Spleen (tissue), 11 donors: ENCODE results near the gene DHH. TPM values are rescaled to one million over a fixed set of nuclear protein-coding genes. Genes with fewer than 3 reads are reported as not detected.

Experiments used
- DNase-seq: peaks from one replicate; pipeline ENCODE4 v3.0.0-alpha.2; 2020
- H3K27ac ChIP-seq, 8 donors: fragments of 200-600 bp; sonication (generic) in 7 of 8; 1 replicate in 4 of 8; 2 replicates in 4 of 8; pipeline versions ENCODE4 v1.5.0 to v1.8.0; 2016 to 2021; ENCODE audit warnings: inconsistent platforms in 4 of 8, mild to moderate bottlenecking in 4 of 8, moderate library complexity in 1 of 8
- H3K27me3 ChIP-seq, 7 donors: fragments of 200-600 bp; sonication (generic) in 6 of 7; replicated peaks in 1 of 7; 1 replicate in 4 of 7; 2 replicates in 3 of 7; pipeline versions ENCODE4 v1.5.0 to v1.8.0; 2016 to 2021; ENCODE audit warnings: inconsistent platforms in 3 of 7, mild to moderate bottlenecking in 1 of 7
- H3K36me3 ChIP-seq, 6 donors: fragments of 200-600 bp; sonication (generic) in 5 of 6; 1 replicate in 4 of 6; 2 replicates in 2 of 6; pipeline versions ENCODE4 v1.5.0 to v1.8.0; 2016 to 2021; ENCODE audit warnings: inconsistent platforms in 2 of 6
- H3K4me1 ChIP-seq, 6 donors: fragments of 200-600 bp; sonication (generic) in 5 of 6; 1 replicate in 3 of 6; 2 replicates in 3 of 6; pipeline versions ENCODE4 v1.5.0 to v1.8.0; 2016 to 2021; ENCODE audit warnings: inconsistent platforms in 3 of 6
- H3K4me3 ChIP-seq, 8 donors: fragments of 200-600 bp; sonication (generic) in 7 of 8; 1 replicate in 4 of 8; 2 replicates in 4 of 8; pipeline versions ENCODE4 v1.5.0 to v1.8.0; 2016 to 2021; ENCODE audit warnings: inconsistent platforms in 4 of 8, mild to moderate bottlenecking in 4 of 8, moderate library complexity in 2 of 8
- H3K9me3 ChIP-seq, 8 donors: fragments of 200-600 bp; sonication (generic) in 7 of 8; 1 replicate in 4 of 8; 2 replicates in 4 of 8; pipeline versions ENCODE4 v1.5.0 to v1.8.0; 2016 to 2021; ENCODE audit warnings: inconsistent platforms in 4 of 8
- CTCF ChIP-seq, 11 experiments: fragments of 200-600 bp in 7 of 11; fragments of 450-650 bp in 4 of 11; sonication (generic) in 4 of 11; IDR thresholded peaks in 8 of 11; conservative IDR thresholded peaks in 3 of 11; 1 replicate in 7 of 11; 2 replicates in 4 of 11; pipeline versions ENCODE4 v1.4.0 to v1.8.0; 2016 to 2021; ENCODE audit warnings: antibody characterized with exemption in 11 of 11, inconsistent platforms in 4 of 11, mild to moderate bottlenecking in 1 of 11
- POLR2A ChIP-seq, 3 donors: fragments of 450-650 bp; IDR thresholded peaks; one replicate each; pipeline ENCODE4 v1.5.1; 2017; ENCODE audit warnings: antibody characterized with exemption in 3 of 3, mild to moderate bottlenecking in 1 of 3
- POLR2AphosphoS5 ChIP-seq, 3 donors: sonication (generic); formaldehyde crosslinking; IDR thresholded peaks; one replicate each; pipeline ENCODE4 v1.5.1; 2017; ENCODE audit warnings: antibody characterized with exemption in 3 of 3
- WGBS, 5 donors: extraction: QIAGEN DNeasy Blood & Tissue Kit in 3 of 5; methylation state at CpG; one replicate each; pipeline versions ENCODE4 v1.1.5 to v1.1.7; 2013 to 2018; 5-methylcytosine and 5-hydroxymethylcytosine counted together
- intact Hi-C: fragments of 100-400 bp; cut with DNase I; formaldehyde crosslinking; loops from one replicate; pipeline ENCODE4 v1.15.0; 2023; ENCODE audit warnings: low total_unique reads
- polyA plus RNA-seq, 3 donors: library from polyadenylated mRNA; stranded (reverse); fragments of 200-250 nt; gene quantifications; one replicate each; pipeline ENCODE4 v1.2.1, GENCODE V29; 2013
- total RNA-seq, 7 donors: library from RNA; depleted of rRNA in 3 of 7; stranded (reverse); fragments of >200 nt in 3 of 7; fragmentation: NEBNext Ultra II Directional in 4 of 7; extraction: Animal tissue kit (Norgen Biotek cat#: 25700) in 4 of 7; gene quantifications; one replicate each; pipeline versions ENCODE4 v1.1.0 to v1.2.1, GENCODE V29; 2016 to 2021
- donor health status: healthy with polysubstance abuse.
- donor health status: DM: no; HTN: no; CAD: no; lungs with moderate emphysema.
- donor health status: DM: no; HTN: no; CAD: no.
- donor health status: Bipolar disorder and iron deficiency.
- donor health status: healthy.
- donor health status: DM: no; HTN: no; CAD: no.
- donor health status: DM: yes; HTN: yes; CAD: no.

Gene DHH
- total and polyA plus RNA-seq, 10 donors: 0.09 to 2.6 (median 0.66) TPM

- Histone ChIP-seq H3K9me3 (no peaks in the 10 kb centered on the region), H3K4me1 (peaks cover 0 to 10% (median 0%) of the 10 kb centered on the region in 6 donors), H3K36me3 (peaks cover 18 to 100% (median 100%) of the 10 kb centered on the region in 6 donors), H3K4me3 (no peak overlapping the region), H3K27ac (no peak overlapping the region), H3K27me3 (no peaks in the 10 kb centered on the region)
- intact Hi-C loops: no loop called here
- DNase-seq: no peak
- WGBS, 5 donors: 92 to 97% (median 94%) methylated on average over 15 to 18 of the region's 18 CpGs
- TF ChIP-seq POLR2AphosphoS5 (IDR thresholded peaks at IDR 0.05) (peak in 1 of 3 donors; percentile 49), POLR2A (IDR thresholded peaks at IDR 0.05) (no peak)
Measured at GRCh38 chr12:49041881-49042484, 52.6 kb downstream of the DHH start.

GRCh38 chr12:49041036-49041880, 53.3 kb downstream of the DHH start:
- WGBS, 5 donors: 94 to 97% (median 96%) methylated on average over 27 to 31 of the region's 31 CpGs
- no peak for DNase-seq

GRCh38 chr12:49040364-49040855, 54.2 kb downstream of the DHH start:
- no peak overlapping the region for H3K4me3 ChIP-seq
- H3K36me3 ChIP-seq: peaks cover 13 to 100% (median 92%) of the 10 kb centered on the region in 6 donors
- no peaks in the 10 kb centered on the region for H3K27me3 ChIP-seq
- no peak overlapping the region for H3K27ac ChIP-seq
- TF ChIP-seq POLR2AphosphoS5 (IDR thresholded peaks at IDR 0.05): no peak
- TF ChIP-seq CTCF (IDR thresholded peaks at IDR 0.05 in 8 of 11, conservative IDR thresholded peaks at IDR 0.05 in 3 of 11): no peak
- TF ChIP-seq POLR2A (IDR thresholded peaks at IDR 0.05): no peak
- H3K4me1 ChIP-seq: peaks cover 0 to 10% (median 0%) of the 10 kb centered on the region in 6 donors
- no peaks in the 10 kb centered on the region for H3K9me3 ChIP-seq
- DNase-seq: no peak
- 91 to 96% (median 95%) methylated on average over 14 of the region's 14 CpGs for WGBS, 5 donors
- intact Hi-C loops: no loop called here

More at GRCh38 chr12:49041036-49041880, 53.3 kb downstream of the DHH start:
- Histone ChIP-seq H3K27me3 (no peaks in the 10 kb centered on the region), H3K9me3 (no peaks in the 10 kb centered on the region), H3K4me1 (peaks cover 0 to 10% (median 0%) of the 10 kb centered on the region in 6 donors), H3K27ac (no peak overlapping the region), H3K4me3 (no peak overlapping the region), H3K36me3 (peaks cover 14 to 100% (median 99%) of the 10 kb centered on the region in 6 donors)
- no peak for TF ChIP-seq CTCF (IDR thresholded peaks at IDR 0.05 in 8 of 11, conservative IDR thresholded peaks at IDR 0.05 in 3 of 11)
- no peak for TF ChIP-seq POLR2A (IDR thresholded peaks at IDR 0.05)
- TF ChIP-seq POLR2AphosphoS5 (IDR thresholded peaks at IDR 0.05): peak; percentile 7 to 50 (median 11)
- intact Hi-C loops: no loop called here

- no peaks in the 10 kb centered on the region for H3K27me3 ChIP-seq
- WGBS, 5 donors: 90 to 94% (median 93%) methylated on average over 23 to 30 of the region's 30 CpGs
- no peak overlapping the region for H3K27ac ChIP-seq
- intact Hi-C loops: no loop called here
- H3K4me3 ChIP-seq: no peak overlapping the region
- peaks cover 0 to 10% (median 0%) of the 10 kb centered on the region in 6 donors for H3K4me1 ChIP-seq
- no peaks in the 10 kb centered on the region for H3K9me3 ChIP-seq
- DNase-seq: no peak
- TF ChIP-seq POLR2A (IDR thresholded peaks at IDR 0.05): no peak
- peak in 1 of 3 donors; percentile 42 for TF ChIP-seq POLR2AphosphoS5 (IDR thresholded peaks at IDR 0.05)
- peaks cover 9 to 100% (median 92%) of the 10 kb centered on the region in 6 donors for H3K36me3 ChIP-seq
Measured at GRCh38 chr12:49039421-49040363, 54.9 kb downstream of the DHH start.
